GM12878 (cell line): ENCODE results near the gene VEGFA. TPM values are rescaled to one million over a fixed set of nuclear protein-coding genes. Genes with fewer than 3 reads are reported as not detected.

Experiments
- ATAC-seq: fragments of 200-7000 bp; cut with Tn5 transposase; 3 replicates; pipeline ENCODE4 v1.9.1; 2020; ENCODE audit warnings: mild to moderate bottlenecking, moderate library complexity
- BruUV-seq: library from RNA; stranded (reverse); fragments of 400-500 nt; replicated peaks from 2 replicates; lab custom pipeline; 2021; lab: Mats Ljungman, UMichigan
- CTCF ChIA-PET: fragments of 300-600 bp; sonication (Branson Sonifier 250); formaldehyde crosslinking; extraction: SDS; loops from one replicate; lab custom pipeline; 2021; ENCODE audit warnings: inconsistent platforms; lab: Yijun Ruan, JAX
- POLR2A ChIA-PET: fragments of 350-600 bp; formaldehyde crosslinking; extraction: SDS; loops from one replicate; lab custom pipeline; 2021; ENCODE audit warnings: inconsistent platforms; lab: Charles Lee
- RAD21 ChIA-PET: fragments of 300-600 bp; sonication (Branson Sonifier 250); formaldehyde crosslinking; loops from one replicate; lab custom pipeline; 2023; ENCODE audit warnings: antibody characterized with exemption; ENCODE audit not compliant: unreplicated experiment; lab: Charles Lee
- SMC1A ChIA-PET: fragments of 300-600 bp; sonication (Branson Sonifier 250); formaldehyde crosslinking; loops from one replicate; lab custom pipeline; 2023; ENCODE audit not compliant: unreplicated experiment, uncharacterized antibody; lab: Charles Lee
- DNase-seq: peaks from one replicate; pipeline ENCODE4 v3.0.0-alpha.2; 2011; ENCODE audit warnings: low read depth, low spot score
- FAIRE-seq: peaks from 3 replicates; lab custom pipeline; 2011; peaks lifted over from hg19 to GRCh38; lab: Jason Lieb, UNC
- H2AFZ ChIP-seq: 2 replicates; pipeline ENCODE4 v1.6.0; 2011; ENCODE audit warnings: low read depth, low read length, control low read depth; ENCODE audit not compliant: control insufficient read depth
- H3K27ac ChIP-seq: 2 replicates; pipeline ENCODE4 v1.5.1; 2011; ENCODE audit warnings: control low read depth; ENCODE audit not compliant: control insufficient read depth, insufficient read depth
- H3K27me3 ChIP-seq, 2 experiments: replicated peaks in 1 of 2; 2 replicates each; pipeline versions ENCODE4 v1.6.0 to v1.6.1; 2011; ENCODE audit warnings: low read length in 1 of 2; ENCODE audit not compliant: control insufficient read depth in 2 of 2, insufficient read depth in 2 of 2
- H3K36me3 ChIP-seq, 2 experiments: 2 replicates each; pipeline ENCODE4 v1.5.1; 2011; ENCODE audit warnings: low read length in 1 of 2; ENCODE audit not compliant: control insufficient read depth in 2 of 2, insufficient read depth in 2 of 2
- H3K4me1 ChIP-seq: 2 replicates; pipeline ENCODE4 v1.6.1; 2011; ENCODE audit warnings: mild to moderate bottlenecking, low read length, moderate library complexity, mixed read lengths; ENCODE audit not compliant: control insufficient read depth, insufficient read depth
- H3K4me2 ChIP-seq: 2 replicates; pipeline ENCODE4 v1.6.0; 2011; ENCODE audit warnings: control low read depth; ENCODE audit not compliant: control insufficient read depth, insufficient read depth
- H3K4me3 ChIP-seq: fragments of 200-600 bp; sonication (generic); 2 replicates; pipeline ENCODE4 v1.5.1; 2016
- H3K79me2 ChIP-seq: 2 replicates; pipeline ENCODE4 v1.6.0; 2011; ENCODE audit warnings: low read length; ENCODE audit not compliant: control insufficient read depth, insufficient read depth
- H3K9ac ChIP-seq: 2 replicates; pipeline ENCODE4 v1.8.0; 2011; ENCODE audit warnings: low read length, control low read depth, mixed read lengths; ENCODE audit not compliant: control insufficient read depth, insufficient read depth
- H3K9me3 ChIP-seq: replicated peaks from 3 replicates; pipeline ENCODE4 v1.5.1; 2011; ENCODE audit warnings: mild to moderate bottlenecking, low read length; ENCODE audit not compliant: control insufficient read depth, insufficient read depth
- H4K20me1 ChIP-seq: 2 replicates; pipeline ENCODE4 v1.6.0; 2011; ENCODE audit not compliant: control insufficient read depth, insufficient read depth
- ATF3 ChIP-seq: IDR thresholded peaks from 2 replicates; pipeline ENCODE4 v1.6.1; 2011; ENCODE audit warnings: low read depth, mild to moderate bottlenecking, low read length, moderate library complexity, borderline replicate concordance; ENCODE audit errors: extremely low read depth
- CBFB ChIP-seq: IDR thresholded peaks from 2 replicates; pipeline ENCODE4 v1.6.1; 2016; ENCODE audit warnings: antibody characterized with exemption, low read depth
- CREB1 ChIP-seq: IDR thresholded peaks from 2 replicates; pipeline ENCODE4 v1.6.1; 2012; ENCODE audit warnings: low read depth, mild to moderate bottlenecking, inconsistent platforms
- HDAC2 ChIP-seq: fragments of 200-600 bp; sonication (generic); IDR thresholded peaks from 2 replicates; pipeline ENCODE4 v1.6.1; 2017
- JUND ChIP-seq: IDR thresholded peaks from 2 replicates; pipeline ENCODE4 v1.6.1; 2012; ENCODE audit warnings: low read depth, mild to moderate bottlenecking, low read length, improper control_type of control experiment, moderate library complexity
- MLLT1 ChIP-seq: fragments of 450-650 bp; IDR thresholded peaks from 2 replicates; pipeline ENCODE4 v1.6.1; 2016; ENCODE audit warnings: mild to moderate bottlenecking
- PAX5 ChIP-seq: IDR thresholded peaks from 2 replicates; pipeline ENCODE4 v1.6.1; 2011; ENCODE audit warnings: low read depth, low read length, borderline replicate concordance
- RCOR1 ChIP-seq: conservative IDR thresholded peaks from 2 replicates; pipeline ENCODE4 v1.6.1; 2012; ENCODE audit warnings: low read depth, low read length, improper control_type of control experiment
- RFX5 ChIP-seq: IDR thresholded peaks from 2 replicates; pipeline ENCODE4 v1.6.1; 2011; ENCODE audit warnings: low read depth, low read length, improper control_type of control experiment
- SMAD1 ChIP-seq: fragments of 450-650 bp; IDR thresholded peaks from 2 replicates; pipeline ENCODE4 v1.6.1; 2018; ENCODE audit warnings: mild to moderate bottlenecking, low read depth; ENCODE audit not compliant: partially characterized antibody
- SRF ChIP-seq, 2 experiments: IDR thresholded peaks; 2 replicates each; pipeline ENCODE4 v1.6.1; 2011; ENCODE audit warnings: low read depth in 2 of 2, low read length in 2 of 2, mild to moderate bottlenecking in 1 of 2, moderate library complexity in 1 of 2
- STAT3 ChIP-seq: IDR thresholded peaks from 2 replicates; pipeline ENCODE4 v1.6.1; 2011; ENCODE audit warnings: low read depth, low read length, improper control_type of control experiment
- TAF1 ChIP-seq: IDR thresholded peaks from 2 replicates; pipeline ENCODE4 v1.6.1; 2011; ENCODE audit warnings: mild to moderate bottlenecking, low read depth, low read length, borderline replicate concordance
- TBL1XR1 ChIP-seq: IDR thresholded peaks from 2 replicates; pipeline ENCODE4 v1.6.1; 2012; ENCODE audit warnings: low read depth, low read length, improper control_type of control experiment
- TCF12 ChIP-seq: IDR thresholded peaks from 2 replicates; pipeline ENCODE4 v1.6.1; 2011; ENCODE audit warnings: low read depth, mild to moderate bottlenecking, low read length
- TCF3 ChIP-seq: IDR thresholded peaks from 2 replicates; pipeline ENCODE4 v1.6.1; 2012; ENCODE audit warnings: low read depth, mild to moderate bottlenecking, low read length, borderline replicate concordance; ENCODE audit not compliant: insufficient read depth
- WRNIP1 ChIP-seq: IDR thresholded peaks from 2 replicates; pipeline ENCODE4 v1.6.1; 2011; ENCODE audit warnings: low read depth, low read length, improper control_type of control experiment, borderline replicate concordance
- ZBTB4 ChIP-seq: fragments of 450-650 bp; formaldehyde crosslinking; IDR thresholded peaks from 2 replicates; pipeline ENCODE4 v1.4.0; 2022; ENCODE audit warnings: mild to moderate bottlenecking, moderate library complexity
- ZNF24 ChIP-seq: fragments of 450-650 bp; IDR thresholded peaks from 2 replicates; pipeline ENCODE4 v1.6.1; 2017; ENCODE audit warnings: antibody characterized with exemption, mild to moderate bottlenecking
- WGBS: methylation state at CpG from one replicate; pipeline ENCODE4 v1.1.6; 2016; ENCODE audit warnings: low lambda C conversion rate; ENCODE audit not compliant: insufficient replicate concordance, insufficient coverage; ENCODE audit errors: missing lambda C conversion rate; 5-methylcytosine and 5-hydroxymethylcytosine counted together
- in situ Hi-C: fragments of 300-500 bp; cut with MboI; formaldehyde crosslinking; loops from 9 replicates; pipeline ENCODE4 v1.14.3; 2018; ENCODE audit warnings: mixed read lengths
- intact Hi-C: fragments of 100-400 bp; cut with micrococcal nuclease; formaldehyde crosslinking; loops from one replicate; pipeline ENCODE4 v1.14.2; 2022; ENCODE audit not compliant: unreplicated experiment
- polyA plus RNA-seq, 11 experiments: library from polyadenylated mRNA; depleted of rRNA in 4 of 11; unstranded in 6 of 11; stranded (reverse) in 5 of 11; fragments of >200 nt; fragmentation: Nextera tagmentation in 4 of 11; fragmentation: Illumina TruSeq in 1 of 11; extraction: Ambion mirVana in 4 of 11; extraction: Trizol in 1 of 11; gene quantifications; 1 replicate in 1 of 11; 2 replicates in 10 of 11; pipeline versions ENCODE4 v1.2.1 to v1.2.3, GENCODE V29; 2011 to 2016; ENCODE audit warnings: inconsistent platforms in 2 of 11, missing spikeins in 2 of 11, low read depth in 1 of 11
- total RNA-seq, 4 experiments: library from RNA; depleted of rRNA in 3 of 4; stranded (reverse); fragments of >200 nt in 3 of 4; fragmentation: Illumina TruSeq in 1 of 4; extraction: Trizol in 1 of 4; gene quantifications; 2 replicates each; pipeline versions ENCODE4 v1.2.1 to v1.2.3, GENCODE V29; 2013 to 2021

VEGFA gene
- total and polyA plus RNA-seq, 10 of the 15 experiments (the other 5 are each of a cell fraction or from before 2014, with no cell fraction given) = 0.96 to 140 (median 16.9) TPM

DNA sequence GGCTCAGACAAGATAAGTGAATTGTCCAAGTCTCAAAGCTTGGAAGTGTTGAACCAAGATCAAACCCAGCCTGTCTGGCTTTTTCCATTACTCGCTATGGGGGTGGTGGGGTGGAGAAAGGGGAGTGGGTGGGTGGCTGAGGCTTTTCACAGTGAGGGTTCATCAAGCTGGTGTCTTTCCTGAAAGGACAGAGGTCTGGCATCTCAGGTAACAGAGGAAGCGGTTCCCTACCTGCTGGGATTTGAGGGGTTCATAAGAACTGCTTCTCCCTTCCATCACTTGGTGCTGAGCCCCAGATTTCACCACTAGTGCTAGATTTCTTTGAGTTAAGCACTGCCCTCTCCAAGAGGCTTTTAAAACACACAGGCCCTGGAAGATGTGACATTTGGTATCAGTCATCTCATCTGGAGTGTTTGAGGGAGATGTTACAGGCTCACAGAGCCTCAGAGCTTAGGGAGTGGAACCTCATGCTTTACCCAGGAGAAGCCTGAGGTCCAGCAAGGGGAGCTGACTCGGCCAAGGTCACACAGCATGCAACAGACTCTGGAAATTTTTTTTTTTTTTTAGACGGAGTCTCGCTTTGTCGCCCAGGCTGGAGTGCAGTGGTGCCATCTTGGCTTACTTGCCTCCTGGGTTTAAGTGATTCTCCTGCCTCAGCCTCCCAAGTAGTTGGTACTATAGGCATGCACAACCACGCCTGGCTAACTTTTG, 6.0 kb upstream of the VEGFA start (continued):
- TF ChIP-seq ZBTB4 (CRISPR knock-in tag) = no peak

DNA sequence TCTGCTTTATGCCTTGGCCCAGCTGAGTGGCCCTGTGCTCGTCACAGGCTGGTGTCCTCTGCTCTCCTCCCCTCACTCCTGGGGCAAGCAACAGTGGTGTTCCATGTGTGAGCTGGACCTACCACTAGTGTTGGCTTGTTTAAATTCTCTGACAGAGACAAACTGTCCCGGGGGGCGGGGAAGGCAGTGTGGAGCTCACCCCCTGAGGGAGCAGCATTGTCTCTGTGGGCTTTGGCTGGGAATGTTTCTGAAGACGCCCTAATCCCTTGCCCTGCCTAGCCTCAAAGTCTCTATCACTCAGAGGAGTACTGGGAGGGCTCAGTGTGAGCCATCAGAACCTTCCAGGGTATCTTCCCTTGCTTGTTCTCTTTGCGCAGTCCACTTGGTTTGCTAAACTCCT, 5.2 kb upstream of the VEGFA start:
- Histone ChIP-seq H3K27me3 (no peaks in the 10 kb centered on the region), H3K4me3 (no peak overlapping the region), H4K20me1 (no peaks in the 10 kb centered on the region), H2AFZ (no peak overlapping the region), H3K9ac (no peak overlapping the region), H3K4me1 (peaks cover 6% of the 10 kb centered on the region), H3K27ac (no peak overlapping the region), H3K79me2 (peaks cover 2% of the 10 kb centered on the region), H3K9me3 (no peaks in the 10 kb centered on the region), H3K4me2 (no peak overlapping the region), H3K36me3 (no peaks in the 10 kb centered on the region)
- RAD21 ChIA-PET = interaction anchor here (0.6 to 1.6 kb wide), 2 partner anchors 98 to 314 kb away, joined by 3 to 4 read pairs; no protein-coding TSS in a partner anchor
- in situ Hi-C loops (no loop called here), intact Hi-C loops (no loop called here)
- BruUV-seq = no TSS peak
- FAIRE-seq (no peak), ATAC-seq (no peak), DNase-seq (no peak)
- WGBS = 41% methylated on average over 5 of the region's 5 CpGs
- POLR2A ChIA-PET = interaction anchor here (0.6 to 0.7 kb wide), 2 partner anchors 132 to 248 kb away, joined by 4 to 6 read pairs; no protein-coding TSS in a partner anchor
- SMC1A ChIA-PET = interaction anchor here (0.7 to 1.9 kb wide), 4 partner anchors 10 to 314 kb away, joined by 3 to 16 read pairs (median 8); no protein-coding TSS in a partner anchor
- CTCF ChIA-PET = interaction anchor here (1.0 to 5.1 kb wide), 6 partner anchors 8 to 314 kb away, joined by 3 to 43 read pairs (median 9); no protein-coding TSS in a partner anchor
- TF ChIP-seq ATF3 = no peak
- no peak for TF ChIP-seq RFX5
- no peak for TF ChIP-seq TBL1XR1
- no peak for TF ChIP-seq RCOR1
- TF ChIP-seq TCF12 = no peak
- TF ChIP-seq WRNIP1 = no peak
- no peak for TF ChIP-seq TCF3
- TF ChIP-seq CBFB = no peak
- no peak for TF ChIP-seq MLLT1
- TF ChIP-seq SMAD1 = no peak
- no peak for TF ChIP-seq STAT3
- TF ChIP-seq PAX5 = no peak
- no peak for TF ChIP-seq JUND
- TF ChIP-seq CREB1 = no peak
- TF ChIP-seq TAF1 = no peak
- TF ChIP-seq ZNF24 = no peak
- no peak for TF ChIP-seq HDAC2
- no peak for TF ChIP-seq SRF (IDR thresholded peaks at IDR 0.05; ENCODE audit: low read depth in 2 of 2, low read length in 2 of 2)
